Inferior parietal cortex (tissue), 1 donor: ENCODE data around the gene NUDT12.

Experiments used
- DNase-seq: peaks from one replicate; pipeline ENCODE4 v3.0.0-alpha.2; 2016; ENCODE audit errors: extremely low spot score

Gene NUDT12

GRCh38 chr5:103541114-103541513 is 21.5 kb downstream of the NUDT12 start:
- DNase-seq, result no peak

- no peak for DNase-seq
Observed at GRCh38 chr5:103539376-103540330, 22.9 kb downstream of the NUDT12 start.

- DNase-seq, result no peak
Observed at GRCh38 chr5:103532086-103532734, 30.4 kb downstream of the NUDT12 start.

- peak; percentile 17 for DNase-seq
Observed at GRCh38 chr5:103526164-103526915, 36.2 kb downstream of the NUDT12 start.

- DNase-seq, result no peak
Observed at GRCh38 chr5:103525361-103525760, 37.2 kb downstream of the NUDT12 start.

GRCh38 chr5:103523319-103523718 is 39.3 kb downstream of the NUDT12 start:
- no peak for DNase-seq

- DNase-seq, result no peak
Observed at GRCh38 chr5:103522586-103522985, 40.0 kb downstream of the NUDT12 start.

GRCh38 chr5:103519550-103519949 is 43.0 kb downstream of the NUDT12 start:
- DNase-seq, result no peak

- DNase-seq, result no peak
Observed at GRCh38 chr5:103514371-103514770, 48.2 kb downstream of the NUDT12 start.

- no peak for DNase-seq
Observed at GRCh38 chr5:103513701-103514100, 48.9 kb downstream of the NUDT12 start.

- DNase-seq, result no peak
Observed at GRCh38 chr5:103512500-103512899, 50.1 kb downstream of the NUDT12 start.

GRCh38 chr5:103511554-103511885 is 51.1 kb downstream of the NUDT12 start:
- no peak for DNase-seq

GRCh38 chr5:103510851-103511553 is 51.6 kb downstream of the NUDT12 start:
- no peak for DNase-seq

- no peak for DNase-seq
Observed at GRCh38 chr5:103505581-103506305, 56.8 kb downstream of the NUDT12 start.

- DNase-seq, result no peak
Observed at GRCh38 chr5:103503066-103503465, 59.5 kb downstream of the NUDT12 start.

GRCh38 chr5:103502662-103503061 is 59.9 kb downstream of the NUDT12 start:
- DNase-seq, result no peak
